CD4-positive, alpha-beta T cell treated with Interferon alpha-2 for 1 hour (primary cell): Measurements from ENCODE around the gene ADK.
A peak's percentile ranks its signal among the peaks of the same experiment; 100 is the strongest.
"Not testable (repeated sequence)": the region's sequence is repeated elsewhere in the genome, so short reads cannot be mapped to it uniquely, and the experiment has no call there.

Experiments
- DNase-seq, 2 donors: peaks; one replicate each; pipeline ENCODE4 v3.0.0-alpha.2; 2020 to 2022

Gene ADK

DNA sequence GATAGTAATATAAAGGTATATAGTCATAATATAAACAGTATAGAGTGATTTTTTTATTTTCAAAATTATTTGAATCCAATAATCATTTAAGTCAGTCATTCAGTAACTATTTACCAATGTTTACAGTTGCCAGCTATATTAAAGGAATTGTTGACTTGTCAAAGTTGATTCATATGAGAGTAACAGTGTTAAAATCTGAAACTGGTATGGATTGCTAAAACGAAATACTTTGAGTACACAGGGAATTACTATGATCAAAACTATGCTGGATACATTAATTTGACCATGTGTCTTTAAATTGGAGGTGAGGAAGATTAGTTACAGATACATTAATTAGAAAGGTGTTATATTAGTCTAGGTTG lies 282.6 kb downstream of the ADK start:
- no peak for DNase-seq

DNA sequence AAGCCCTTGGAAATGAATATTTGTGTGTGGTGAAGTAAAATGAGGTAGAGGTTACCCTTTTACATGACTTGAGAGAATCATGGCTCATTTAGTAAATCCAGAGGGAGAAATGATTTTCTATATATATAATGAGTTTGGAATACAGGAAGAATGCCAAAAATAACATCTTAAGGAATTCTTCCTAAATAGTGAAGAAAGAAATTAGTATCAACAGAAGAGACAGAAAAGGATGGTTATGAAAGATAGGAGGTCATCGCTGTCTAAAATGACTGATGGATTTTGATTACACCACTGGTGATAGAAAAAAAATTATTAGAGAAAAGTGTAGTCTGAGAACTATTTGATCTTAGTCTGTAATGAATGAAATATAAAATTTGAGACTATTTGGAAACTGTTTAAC lies 283.0 kb downstream of the ADK start:
- DNase-seq = no peak

DNA sequence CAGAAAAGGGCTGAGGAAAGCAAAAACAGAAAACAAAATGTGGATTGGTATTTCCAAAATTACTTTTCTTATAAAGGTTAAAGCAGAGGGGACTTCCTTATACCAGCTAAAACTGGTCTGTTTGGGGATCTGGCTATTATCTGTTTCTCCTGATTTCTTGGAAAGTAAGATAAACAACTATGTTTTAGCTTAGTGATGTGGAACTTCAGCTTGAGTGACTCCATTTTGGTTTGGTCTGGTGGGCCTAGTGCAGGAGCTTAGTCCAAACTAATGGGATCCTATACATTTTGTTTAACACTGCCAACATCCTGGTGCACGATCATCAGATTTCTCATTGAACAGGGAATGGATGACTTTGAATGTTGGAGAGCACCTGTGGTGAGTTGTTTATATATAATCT lies 283.5 kb downstream of the ADK start:
- no peak for DNase-seq

- DNase-seq = no peak
Measured at GRCh38 chr10:74436523-74437170, 285.6 kb downstream of the ADK start.

GRCh38 chr10:74437822-74438221 lies 286.8 kb downstream of the ADK start:
- no peak for DNase-seq

DNA sequence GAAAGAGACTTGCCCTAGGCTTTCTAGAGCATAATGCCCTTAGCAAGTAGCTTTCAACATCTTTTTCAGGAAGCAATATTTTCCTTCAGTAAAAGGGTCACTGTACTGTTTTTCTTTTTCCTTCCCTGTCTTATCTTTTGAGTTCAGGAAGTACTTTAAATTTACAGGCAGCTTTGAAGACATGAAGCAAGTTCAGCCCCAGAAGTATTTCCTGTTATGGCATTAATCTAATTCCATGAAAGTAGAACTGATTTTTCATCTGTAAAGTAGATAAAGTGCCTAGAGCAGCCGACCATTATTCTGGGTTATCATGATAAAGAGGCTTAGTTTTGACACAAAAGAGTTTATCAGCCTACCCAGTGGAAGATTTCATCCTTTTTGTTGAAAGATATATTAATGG lies 288.2 kb downstream of the ADK start:
- no peak for DNase-seq

GRCh38 chr10:74445493-74445892 lies 294.5 kb downstream of the ADK start:
- DNase-seq = peak in 1 of 2 donors; percentile 9

DNA sequence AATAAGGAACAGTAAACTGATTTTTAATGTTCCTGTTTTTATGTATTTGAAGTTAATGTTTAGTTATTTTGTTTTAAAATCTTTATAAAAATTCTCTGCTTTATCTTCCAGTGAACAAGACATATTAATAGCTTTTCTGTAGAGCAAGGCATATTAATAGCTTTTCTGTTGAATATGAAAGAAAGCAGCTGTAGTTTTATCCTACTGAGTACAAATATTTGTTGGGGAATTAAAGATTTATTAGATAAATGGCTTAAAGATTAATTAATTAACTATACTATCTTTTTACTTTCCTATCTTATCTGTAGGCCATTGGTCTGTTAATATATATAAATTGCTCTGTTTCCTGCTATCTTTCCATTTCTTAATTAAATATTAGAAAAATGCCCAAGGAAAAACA lies 299.6 kb downstream of the ADK start:
- no peak for DNase-seq

GRCh38 chr10:74451127-74451829 lies 300.3 kb downstream of the ADK start:
- no peak for DNase-seq

DNA sequence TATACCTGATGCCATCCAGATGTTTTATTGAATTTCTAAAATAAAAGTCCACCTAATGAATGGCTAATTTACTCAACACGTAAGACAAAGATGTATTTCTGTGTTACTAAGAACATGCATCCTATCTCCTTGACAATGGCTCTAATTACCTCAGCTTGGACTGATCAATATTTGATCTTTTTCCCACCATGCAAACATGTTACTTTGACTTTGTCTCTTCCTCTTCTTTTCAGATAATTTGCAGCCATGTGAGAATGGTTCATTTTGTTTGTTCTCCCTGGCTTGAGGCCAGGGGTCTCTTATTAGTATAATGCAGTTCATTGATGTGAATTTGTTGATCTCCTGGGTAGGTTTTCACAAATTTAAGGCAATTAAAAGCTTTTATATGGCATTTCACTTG lies 302.1 kb downstream of the ADK start:
- no peak for DNase-seq

GRCh38 chr10:74457478-74457877 lies 306.5 kb downstream of the ADK start:
- DNase-seq = not testable (repeated sequence)

DNA sequence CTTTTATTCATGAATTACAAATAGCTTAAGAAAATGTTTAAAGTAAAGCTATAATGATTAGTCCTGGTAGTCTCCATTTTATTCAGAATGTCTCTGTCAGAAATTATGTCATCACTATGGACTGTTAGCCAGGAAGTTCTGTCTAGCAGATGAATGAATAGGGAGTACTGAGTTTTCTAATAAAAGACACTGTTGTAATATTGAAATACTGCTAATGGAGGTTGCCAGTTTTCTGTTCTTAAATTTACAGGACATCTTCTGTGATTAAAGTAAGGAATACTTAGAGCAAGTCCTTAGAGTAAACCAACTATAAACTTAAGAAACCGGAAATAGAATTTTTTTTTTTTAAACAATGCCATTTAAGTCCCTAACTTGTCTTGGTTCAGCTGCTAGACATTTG lies 309.8 kb downstream of the ADK start:
- DNase-seq = no peak

DNA sequence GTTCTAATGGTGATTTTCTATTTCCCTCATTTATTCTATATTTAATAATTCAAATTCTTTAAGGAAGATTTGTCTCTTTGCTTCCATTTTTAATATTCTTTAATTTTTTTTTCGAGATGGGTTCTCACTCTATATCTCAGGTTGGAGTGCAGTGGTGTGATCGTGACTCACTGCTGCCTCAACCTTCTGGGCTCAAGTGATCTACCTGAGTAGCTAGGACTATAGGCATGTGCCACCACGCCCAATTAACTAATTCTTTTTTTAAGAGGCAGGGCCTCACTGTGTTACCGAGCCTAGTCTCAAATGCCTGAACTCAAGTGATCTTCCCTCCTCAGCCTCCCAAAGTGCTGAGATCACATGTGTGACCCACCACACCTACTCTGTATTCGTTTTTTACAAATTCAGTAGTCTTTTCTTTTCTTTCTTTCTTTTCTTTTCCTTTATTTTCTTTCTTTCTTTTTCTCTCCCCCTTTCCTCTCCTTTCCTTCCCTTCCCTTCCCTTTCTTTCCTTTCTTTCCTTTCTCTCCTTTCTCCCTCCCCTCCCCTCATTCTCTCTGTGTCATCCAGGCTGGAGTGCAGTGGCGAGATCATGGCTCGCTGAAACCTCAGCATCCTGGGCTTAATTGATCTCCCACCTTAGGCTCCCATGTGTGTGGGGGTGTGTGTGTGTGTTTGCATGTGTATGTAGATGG lies 323.1 kb downstream of the ADK start:
- DNase-seq = no peak

- not testable (repeated sequence) for DNase-seq
Measured at GRCh38 chr10:74476162-74476706, 325.2 kb downstream of the ADK start.

DNA sequence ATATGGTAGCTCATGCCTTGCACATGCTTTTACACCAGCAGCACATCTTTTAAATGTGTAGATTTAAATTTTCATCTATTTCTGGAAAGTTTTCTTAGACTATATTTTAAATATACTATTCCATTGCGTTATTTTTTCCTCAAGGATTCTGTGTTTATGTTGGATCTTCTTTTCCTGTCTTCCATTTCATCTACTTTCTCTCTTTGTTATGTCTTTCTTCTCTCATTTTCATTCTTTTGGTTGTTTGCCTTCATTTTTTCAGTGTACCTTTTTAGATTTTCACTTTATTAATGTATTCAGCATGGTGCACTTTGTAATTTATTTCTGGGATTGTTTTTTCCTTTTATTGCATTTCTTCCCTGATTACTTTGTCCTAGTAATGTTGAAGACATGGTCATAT lies 329.8 kb downstream of the ADK start:
- DNase-seq = no peak

DNA sequence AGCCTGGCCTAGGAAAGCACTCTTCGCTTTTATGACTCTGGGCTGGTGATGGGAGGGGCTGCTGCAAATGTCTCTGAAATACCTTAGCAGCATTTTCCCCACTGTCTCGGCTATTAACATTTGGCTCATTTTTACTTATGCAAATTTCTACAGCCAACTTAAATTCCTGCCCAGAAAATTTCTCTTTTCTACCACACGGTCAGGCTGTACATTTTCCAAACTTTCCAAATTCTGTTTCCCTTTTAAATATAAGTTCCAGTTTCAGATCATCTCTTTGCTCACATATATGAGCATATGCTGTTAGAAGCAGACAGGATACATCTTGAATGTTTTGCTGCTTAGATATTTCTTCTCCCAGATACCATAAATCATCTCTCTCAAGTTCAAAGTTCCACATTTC lies 332.3 kb downstream of the ADK start:
- DNase-seq = no peak

DNA sequence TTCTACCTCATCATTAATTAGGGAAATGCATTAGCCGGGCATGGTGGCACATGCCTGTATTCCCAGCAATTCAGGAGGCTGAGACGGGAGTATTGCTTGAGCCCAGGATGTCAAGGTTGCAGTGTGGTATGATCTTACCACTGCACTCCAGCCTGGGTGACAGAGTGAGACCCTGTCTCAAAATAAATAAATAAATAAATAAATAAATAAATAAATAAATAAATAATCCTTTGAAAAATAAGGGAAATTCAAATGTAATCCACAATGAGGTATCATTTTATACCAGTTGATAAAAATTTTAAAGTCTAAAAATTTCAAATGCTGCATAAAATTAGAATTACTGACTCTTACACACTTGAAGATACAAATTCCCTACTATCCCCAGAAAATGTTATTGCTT lies 334.3 kb downstream of the ADK start:
- no peak for DNase-seq

GRCh38 chr10:74486659-74487058 lies 335.6 kb downstream of the ADK start:
- no peak for DNase-seq

DNA sequence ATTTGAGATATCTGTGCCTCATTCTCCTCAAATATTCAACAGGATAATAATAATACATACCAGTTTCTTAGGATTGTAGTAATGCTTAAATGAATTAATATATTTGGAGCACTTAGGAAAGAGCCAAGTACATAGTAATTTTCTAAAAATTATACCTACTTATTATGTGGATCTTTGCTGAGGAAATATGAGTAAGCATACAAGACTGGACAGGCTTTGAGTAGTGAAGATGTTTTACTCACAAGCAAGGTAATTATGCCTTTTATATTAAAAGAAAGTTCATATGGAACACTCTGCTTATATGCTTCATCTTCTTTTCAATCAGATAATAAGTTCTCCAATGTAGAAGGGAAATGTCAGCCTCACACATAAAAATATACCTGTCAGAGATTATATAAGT lies 337.9 kb downstream of the ADK start:
- DNase-seq = no peak

DNA sequence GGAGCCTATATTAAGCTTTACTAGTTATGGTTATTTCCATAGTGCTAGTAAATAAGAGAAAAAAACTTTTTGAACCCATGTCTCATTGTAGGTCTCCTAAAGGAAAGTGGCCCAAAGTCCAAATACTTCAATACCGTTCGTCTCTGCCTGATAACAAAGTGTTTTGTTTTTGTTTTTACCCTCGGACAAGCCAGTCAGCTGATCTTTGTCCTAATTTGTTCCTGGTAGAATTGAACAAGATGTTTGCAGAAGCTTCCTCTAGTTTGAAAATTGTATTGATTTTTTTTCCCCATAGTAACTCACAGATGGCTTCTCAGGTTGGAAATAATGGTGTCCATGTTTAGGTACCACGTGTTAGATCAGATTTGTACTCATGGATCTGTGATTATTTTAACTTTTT lies 339.5 kb downstream of the ADK start:
- DNase-seq = no peak

GRCh38 chr10:74491014-74491413 lies 340.0 kb downstream of the ADK start:
- DNase-seq = no peak

- not testable (repeated sequence) for DNase-seq
Measured at GRCh38 chr10:74496276-74496675, 345.3 kb downstream of the ADK start.

DNA sequence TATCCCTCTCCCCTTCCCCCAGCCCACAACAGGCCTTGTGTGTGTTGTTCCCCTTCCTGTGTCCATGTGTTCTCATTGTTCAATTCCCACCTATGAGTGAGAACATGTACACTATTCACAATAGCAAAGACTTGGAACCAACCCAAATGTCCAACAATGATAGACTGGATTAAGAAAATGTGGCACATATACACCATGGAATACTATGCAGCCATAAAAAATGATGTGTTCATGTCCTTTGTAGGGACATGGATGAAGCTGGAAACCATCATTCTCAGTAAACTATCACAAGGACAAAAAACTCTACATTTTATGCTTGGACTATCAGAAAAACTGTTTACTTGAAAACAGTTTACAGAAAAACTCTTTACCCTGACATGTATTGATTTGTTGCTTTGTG lies 347.6 kb downstream of the ADK start:
- DNase-seq = not testable (repeated sequence)
